Caki2 (cell line): Measurements from ENCODE around the gene EYS. TPM values are rescaled to one million over a fixed set of nuclear protein-coding genes. Genes with fewer than 3 reads are reported as not detected.

ENCODE experiments used
- DNase-seq: peaks from one replicate; pipeline ENCODE4 v3.0.0-alpha.2; 2015; ENCODE audit warnings: low read depth
- in situ Hi-C: cut with HindIII; loops from 2 replicates; pipeline ENCODE4 v1.10.0; 2016; ENCODE audit warnings: low sequenced_read_pairs, low pct_unique_long_range_greater_than_20kb, mixed read lengths
- total RNA-seq: library from RNA; depleted of rRNA; stranded (reverse); fragments of >200 nt; shearing (Covaris generic); gene quantifications from 2 replicates; pipeline ENCODE4 v1.2.3, GENCODE V29; 2014; ENCODE audit warnings: low replicate concordance

EYS gene
- total RNA-seq, 1 experiment from 2014 or later: not detected

- in situ Hi-C loops: no loop called here
- DNase-seq: no peak
Observed at GRCh38 chr6:65299236-65299635, 407.8 kb downstream of the EYS start.

GRCh38 chr6:65295812-65296211 lies 411.2 kb downstream of the EYS start:
- in situ Hi-C loops: no loop called here
- no peak for DNase-seq

DNA sequence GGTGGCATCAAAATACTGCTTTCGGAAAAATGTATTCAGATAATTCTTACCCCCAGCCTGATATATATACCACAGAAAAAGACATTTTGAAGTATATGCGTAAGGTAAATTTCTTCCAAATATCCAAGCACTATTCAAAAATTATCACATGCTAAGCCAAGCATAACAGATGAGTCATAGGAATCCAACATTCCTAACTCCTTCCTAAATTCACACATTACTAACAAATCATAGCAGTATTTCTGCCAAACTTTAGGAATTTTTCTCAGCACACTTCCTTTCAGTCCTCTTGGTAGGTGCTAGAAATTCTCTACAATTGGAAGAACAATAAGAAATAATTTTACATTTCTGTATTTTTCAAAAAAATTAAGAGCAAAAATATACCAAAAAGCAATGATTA lies 417.5 kb downstream of the EYS start:
- in situ Hi-C loops: no loop called here
- DNase-seq: peak; percentile 13

- no peak for DNase-seq
- in situ Hi-C loops: no loop called here
Observed at GRCh38 chr6:65285275-65285674, 421.8 kb downstream of the EYS start.

DNA sequence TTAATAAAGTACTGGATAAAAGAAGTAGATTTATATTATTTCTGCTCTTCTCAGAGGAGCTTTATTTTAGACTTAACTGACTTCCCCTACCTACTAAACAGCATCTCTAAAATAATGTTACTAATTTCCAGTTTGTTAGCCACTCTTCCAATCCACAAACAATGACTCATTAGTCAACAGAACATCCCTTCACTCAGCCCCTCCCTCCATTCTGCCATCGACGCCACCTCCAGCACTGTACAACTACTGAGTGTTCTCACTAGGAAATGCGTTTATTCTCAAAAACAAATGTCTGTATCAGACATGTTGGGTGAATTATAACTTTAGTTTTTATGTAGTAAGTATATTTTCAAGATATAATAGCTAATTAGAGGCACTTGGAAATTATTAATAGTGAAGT lies 427.0 kb downstream of the EYS start:
- DNase-seq: no peak
- in situ Hi-C loops: no loop called here

DNA sequence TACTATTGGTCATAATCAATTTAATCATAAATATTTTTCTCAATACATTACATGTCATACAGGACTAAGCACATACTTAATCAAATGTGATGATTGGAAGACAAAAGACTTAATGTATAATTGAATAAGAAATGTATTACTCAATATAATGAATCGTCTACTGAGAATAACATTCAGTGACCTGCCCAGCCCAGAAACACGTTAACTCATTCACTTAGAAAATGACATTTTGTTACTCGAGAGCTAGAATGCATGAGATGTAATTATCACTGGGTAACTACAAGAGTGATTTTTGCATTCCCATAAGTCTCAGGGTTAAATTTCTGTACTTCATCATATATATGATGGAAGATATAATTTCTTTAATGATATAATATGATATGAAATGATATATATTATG lies 444.8 kb downstream of the EYS start:
- in situ Hi-C loops: no loop called here
- no peak for DNase-seq

DNA sequence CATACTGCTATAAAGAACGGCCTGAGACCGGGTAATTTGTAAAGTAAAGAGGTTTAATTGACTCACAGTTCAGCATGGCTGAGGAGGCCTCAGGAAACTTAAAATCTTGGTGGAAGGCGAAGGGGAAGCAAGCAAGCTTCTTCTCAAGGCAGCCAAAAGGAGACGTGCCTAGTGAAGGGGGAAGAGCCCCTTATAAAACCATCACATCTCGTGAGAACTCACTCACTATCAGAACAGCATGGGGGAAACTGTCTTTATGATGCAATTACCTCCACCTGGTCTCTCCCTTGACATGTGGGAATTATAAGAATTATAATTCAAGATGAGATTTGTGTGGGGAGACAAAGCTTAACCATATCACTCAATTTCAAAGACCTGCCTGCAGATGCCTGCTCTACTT lies 447.0 kb downstream of the EYS start:
- DNase-seq: no peak
- in situ Hi-C loops: no loop called here

GRCh38 chr6:65259059-65259458 lies 448.0 kb downstream of the EYS start:
- peak; percentile 38 for DNase-seq
- in situ Hi-C loops: no loop called here

GRCh38 chr6:65253041-65253440 lies 454.0 kb downstream of the EYS start:
- DNase-seq: no peak
- in situ Hi-C loops: no loop called here

- in situ Hi-C loops: no loop called here
- DNase-seq: no peak
Observed at GRCh38 chr6:65248101-65248610, 458.9 kb downstream of the EYS start.

GRCh38 chr6:65231616-65232015 lies 475.4 kb downstream of the EYS start:
- no peak for DNase-seq
- in situ Hi-C loops: no loop called here

- in situ Hi-C loops: no loop called here
- peak; percentile 14 for DNase-seq
Observed at GRCh38 chr6:65229825-65230224, 477.2 kb downstream of the EYS start.

GRCh38 chr6:65221153-65221552 lies 485.9 kb downstream of the EYS start:
- in situ Hi-C loops: no loop called here
- no peak for DNase-seq

- in situ Hi-C loops: no loop called here
- no peak for DNase-seq
Observed at GRCh38 chr6:65202738-65203137, 504.3 kb downstream of the EYS start.

DNA sequence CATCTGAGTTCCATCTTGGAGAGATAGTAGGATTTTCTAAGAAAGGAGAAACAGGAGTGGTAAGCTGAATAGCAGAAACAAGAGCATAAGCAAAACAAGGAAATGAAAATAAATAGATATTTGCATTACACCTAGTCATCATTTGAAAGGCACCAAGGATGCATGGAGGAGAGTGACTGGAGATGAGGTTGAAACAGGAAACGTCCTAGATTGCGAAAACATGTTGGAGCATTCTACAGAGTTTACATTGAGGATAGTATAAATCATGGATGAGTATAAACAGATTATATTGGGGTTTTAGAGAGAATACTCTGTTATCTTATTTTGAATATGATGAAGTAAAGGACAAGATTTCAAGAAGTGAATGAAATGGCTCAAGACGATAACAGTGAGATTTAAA lies 507.3 kb downstream of the EYS start:
- in situ Hi-C loops: no loop called here
- DNase-seq: no peak

- DNase-seq: no peak
- in situ Hi-C loops: no loop called here
Observed at GRCh38 chr6:65199121-65199520, 507.9 kb downstream of the EYS start.

GRCh38 chr6:65191471-65191870 lies 515.6 kb downstream of the EYS start:
- in situ Hi-C loops: no loop called here
- no peak for DNase-seq

- in situ Hi-C loops: no loop called here
- DNase-seq: no peak
Observed at GRCh38 chr6:65189236-65189881, 517.7 kb downstream of the EYS start.

GRCh38 chr6:65186826-65187225 lies 520.2 kb downstream of the EYS start:
- no peak for DNase-seq
- in situ Hi-C loops: no loop called here

DNA sequence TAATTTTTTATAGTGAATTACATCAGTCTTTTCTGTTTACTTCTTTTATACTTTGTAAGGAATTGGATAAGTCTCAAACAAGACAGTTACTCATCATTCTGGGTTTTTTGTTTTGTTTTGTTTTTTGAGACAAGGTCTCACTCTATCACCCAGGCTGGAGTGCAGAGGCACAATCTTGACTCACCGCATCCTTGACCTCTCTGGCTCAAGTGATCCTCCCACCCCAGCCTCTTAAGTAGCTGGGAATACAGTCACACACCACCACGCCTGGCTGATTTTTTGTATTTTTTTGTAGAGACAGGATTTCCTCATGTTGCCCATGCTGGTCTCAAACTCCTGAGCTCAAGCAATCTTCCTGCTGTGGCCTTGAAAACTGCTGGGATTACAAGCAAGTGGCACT lies 524.3 kb downstream of the EYS start:
- peak; percentile 81 for DNase-seq
- in situ Hi-C loops: no loop called here
